GM19043 (cell line): Measurements from ENCODE around the gene NEB.
"Not testable (repeated sequence)": the region's sequence is repeated elsewhere in the genome, so short reads cannot be mapped to it uniquely, and the experiment has no call there.

Experiments used
- ATAC-seq: cut with Tn5 transposase; IDR thresholded peaks from one replicate; pipeline ENCODE4 v1.9.1; 2021; ENCODE audit warnings: low read depth; ENCODE audit not compliant: unreplicated experiment

NEB gene

GRCh38 chr2:151620761-151621160 lies 113.5 kb downstream of the NEB start:
- no peak for ATAC-seq

GRCh38 chr2:151619337-151619989 lies 114.8 kb downstream of the NEB start:
- no peak for ATAC-seq

GRCh38 chr2:151616760-151617339 lies 117.4 kb downstream of the NEB start:
- ATAC-seq = no peak

GRCh38 chr2:151614606-151615306 lies 119.5 kb downstream of the NEB start:
- ATAC-seq = no peak

GRCh38 chr2:151614159-151614558 lies 120.1 kb downstream of the NEB start:
- ATAC-seq = no peak

GRCh38 chr2:151611351-151611750 lies 122.9 kb downstream of the NEB start:
- ATAC-seq = no peak

- ATAC-seq = no peak
These were observed 124.0 kb downstream of the NEB start for GRCh38 chr2:151610310-151610709.

GRCh38 chr2:151609705-151610104 lies 124.6 kb downstream of the NEB start:
- no peak for ATAC-seq

GRCh38 chr2:151607459-151608424 lies 126.5 kb downstream of the NEB start:
- not testable (repeated sequence) for ATAC-seq

- not testable (repeated sequence) for ATAC-seq
These were observed 130.7 kb downstream of the NEB start for GRCh38 chr2:151603530-151603929.

GRCh38 chr2:151602402-151602801 lies 131.9 kb downstream of the NEB start:
- not testable (repeated sequence) for ATAC-seq

GRCh38 chr2:151601803-151602202 lies 132.5 kb downstream of the NEB start:
- not testable (repeated sequence) for ATAC-seq

- not testable (repeated sequence) for ATAC-seq
These were observed 137.2 kb downstream of the NEB start for GRCh38 chr2:151596903-151597608.

GRCh38 chr2:151591908-151592255 lies 142.4 kb downstream of the NEB start:
- not testable (repeated sequence) for ATAC-seq

GRCh38 chr2:151591250-151591907 lies 142.9 kb downstream of the NEB start:
- ATAC-seq = not testable (repeated sequence)

- not testable (repeated sequence) for ATAC-seq
These were observed 153.0 kb downstream of the NEB start for GRCh38 chr2:151581300-151581699.

GRCh38 chr2:151580697-151581096 lies 153.6 kb downstream of the NEB start:
- ATAC-seq = not testable (repeated sequence)

GRCh38 chr2:151577116-151577515 lies 157.2 kb downstream of the NEB start:
- ATAC-seq = no peak

GRCh38 chr2:151576080-151576479 lies 158.2 kb downstream of the NEB start:
- ATAC-seq = no peak

GRCh38 chr2:151575338-151575737 lies 158.9 kb downstream of the NEB start:
- ATAC-seq = no peak
